Activated CD8-positive, alpha-beta T cell treated with anti-CD3 and anti-CD28 coated beads for 36 hours (primary cell): ENCODE data around the gene SH3BP4. TPM values are rescaled to one million over a fixed set of nuclear protein-coding genes. Genes with fewer than 3 reads are reported as not detected.
A peak's percentile ranks its signal among the peaks of the same experiment; 100 is the strongest.

Experiments
- ATAC-seq: fragments of 200-7000 bp; cut with Tn5 transposase; one replicate; pipeline ENCODE4 v1.10.0; 2021; ENCODE audit warnings: mild to moderate bottlenecking, moderate library complexity
- CTCF ChIA-PET: fragments of 350-600 bp; sonication (Branson Sonifier 250); formaldehyde crosslinking; loops from one replicate; lab custom pipeline; 2021; ENCODE audit warnings: antibody characterized with exemption; lab: Charles Lee
- POLR2A ChIA-PET: fragments of 350-600 bp; sonication (Branson Sonifier 250); formaldehyde crosslinking; loops from one replicate; lab custom pipeline; 2021; ENCODE audit warnings: antibody characterized with exemption; lab: Charles Lee
- DNase-seq: peaks from one replicate; pipeline ENCODE4 v3.0.0-alpha.2; 2020
- H3K27ac Mint-ChIP-seq: one replicate; pipeline ENCODE4 v1.8.0; 2021; ENCODE audit warnings: mild to moderate bottlenecking, mixed read lengths
- H3K27me3 Mint-ChIP-seq: one replicate; pipeline ENCODE4 v1.8.0; 2021; ENCODE audit warnings: mixed read lengths
- H3K36me3 Mint-ChIP-seq: one replicate; pipeline ENCODE4 v1.8.0; 2021; ENCODE audit warnings: low read depth, mixed read lengths
- H3K4me1 Mint-ChIP-seq: one replicate; pipeline ENCODE4 v1.8.0; 2021; ENCODE audit warnings: low read depth, mixed read lengths
- H3K4me3 Mint-ChIP-seq: one replicate; pipeline ENCODE4 v1.8.0; 2021; ENCODE audit warnings: mild to moderate bottlenecking, moderate library complexity, mixed read lengths
- H3K9me3 Mint-ChIP-seq: one replicate; pipeline ENCODE4 v1.8.0; 2021; ENCODE audit warnings: mixed read lengths
- intact Hi-C: fragments of 100-400 bp; cut with micrococcal nuclease; formaldehyde crosslinking; loops from one replicate; pipeline ENCODE4 v1.10.0; 2022
- total RNA-seq, 2 experiments: library from RNA; stranded (reverse); gene quantifications; one replicate each; pipeline ENCODE4 v1.2.3, GENCODE V29; 2021
- TF ChIP-seq, protein P1 (sequence below): fragments of 200-600 bp; IDR thresholded peaks from one replicate; pipeline ENCODE4 v1.8.0; 2022; ENCODE audit warnings: antibody characterized with exemption, mild to moderate bottlenecking

The SH3BP4 gene
- total RNA-seq, 2 experiments from 2014 or later: 0.14 to 0.54 TPM

DNA sequence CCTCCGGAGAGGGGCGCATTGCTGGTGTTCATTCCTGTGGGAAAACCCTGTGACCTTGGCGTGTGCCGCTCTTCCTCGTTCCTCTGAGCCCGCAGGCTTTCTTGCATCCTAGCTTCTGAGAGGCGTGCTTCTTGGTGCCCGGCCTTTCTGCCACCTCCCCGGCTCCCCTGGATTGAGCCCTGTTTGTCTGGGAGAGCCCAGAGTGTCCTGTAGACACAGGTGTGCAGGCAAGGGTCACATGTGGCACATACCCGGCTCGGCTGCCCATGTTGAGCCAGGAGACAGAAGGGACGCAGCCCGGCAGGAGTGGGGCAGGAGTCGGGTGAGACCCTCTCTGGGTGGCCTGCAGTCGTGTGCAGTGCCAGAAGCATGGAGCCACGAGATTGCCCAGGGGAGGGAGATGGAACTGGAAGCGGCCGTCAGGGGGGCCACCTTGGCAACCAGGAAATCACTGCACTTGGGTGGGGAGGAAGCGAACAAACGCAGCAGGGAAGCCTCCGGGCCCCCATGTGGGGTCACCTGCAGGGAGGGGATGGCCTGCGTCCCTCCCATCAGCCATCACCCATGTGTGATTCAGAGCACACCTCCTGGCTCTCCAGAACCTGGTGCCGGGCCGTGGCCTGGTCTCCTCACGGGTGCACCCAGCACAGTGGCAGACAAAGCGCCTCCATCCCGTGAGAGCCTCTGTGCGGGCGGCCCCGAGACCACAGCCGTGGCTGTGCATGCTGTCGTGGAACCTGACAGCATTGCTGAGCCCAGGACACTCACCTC, 92.9 kb downstream of the SH3BP4 start:
- peaks cover 9% of the 10 kb centered on the region for H3K4me1 Mint-ChIP-seq
- no peak for ATAC-seq
- ChIA-PET POLR2A (no interaction called here), CTCF (no interaction called here)
- TF ChIP-seq, protein P1, sequence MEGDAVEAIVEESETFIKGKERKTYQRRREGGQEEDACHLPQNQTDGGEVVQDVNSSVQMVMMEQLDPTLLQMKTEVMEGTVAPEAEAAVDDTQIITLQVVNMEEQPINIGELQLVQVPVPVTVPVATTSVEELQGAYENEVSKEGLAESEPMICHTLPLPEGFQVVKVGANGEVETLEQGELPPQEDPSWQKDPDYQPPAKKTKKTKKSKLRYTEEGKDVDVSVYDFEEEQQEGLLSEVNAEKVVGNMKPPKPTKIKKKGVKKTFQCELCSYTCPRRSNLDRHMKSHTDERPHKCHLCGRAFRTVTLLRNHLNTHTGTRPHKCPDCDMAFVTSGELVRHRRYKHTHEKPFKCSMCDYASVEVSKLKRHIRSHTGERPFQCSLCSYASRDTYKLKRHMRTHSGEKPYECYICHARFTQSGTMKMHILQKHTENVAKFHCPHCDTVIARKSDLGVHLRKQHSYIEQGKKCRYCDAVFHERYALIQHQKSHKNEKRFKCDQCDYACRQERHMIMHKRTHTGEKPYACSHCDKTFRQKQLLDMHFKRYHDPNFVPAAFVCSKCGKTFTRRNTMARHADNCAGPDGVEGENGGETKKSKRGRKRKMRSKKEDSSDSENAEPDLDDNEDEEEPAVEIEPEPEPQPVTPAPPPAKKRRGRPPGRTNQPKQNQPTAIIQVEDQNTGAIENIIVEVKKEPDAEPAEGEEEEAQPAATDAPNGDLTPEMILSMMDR: no peak
- DNase-seq: peak; percentile 7
- H3K27me3 Mint-ChIP-seq: peaks cover 3% of the 10 kb centered on the region
- H3K9me3 Mint-ChIP-seq: no peaks in the 10 kb centered on the region
- no peak overlapping the region for H3K4me3 Mint-ChIP-seq
- H3K36me3 Mint-ChIP-seq: no peaks in the 10 kb centered on the region
- H3K27ac Mint-ChIP-seq: no peak overlapping the region
- intact Hi-C loops: no loop called here

DNA sequence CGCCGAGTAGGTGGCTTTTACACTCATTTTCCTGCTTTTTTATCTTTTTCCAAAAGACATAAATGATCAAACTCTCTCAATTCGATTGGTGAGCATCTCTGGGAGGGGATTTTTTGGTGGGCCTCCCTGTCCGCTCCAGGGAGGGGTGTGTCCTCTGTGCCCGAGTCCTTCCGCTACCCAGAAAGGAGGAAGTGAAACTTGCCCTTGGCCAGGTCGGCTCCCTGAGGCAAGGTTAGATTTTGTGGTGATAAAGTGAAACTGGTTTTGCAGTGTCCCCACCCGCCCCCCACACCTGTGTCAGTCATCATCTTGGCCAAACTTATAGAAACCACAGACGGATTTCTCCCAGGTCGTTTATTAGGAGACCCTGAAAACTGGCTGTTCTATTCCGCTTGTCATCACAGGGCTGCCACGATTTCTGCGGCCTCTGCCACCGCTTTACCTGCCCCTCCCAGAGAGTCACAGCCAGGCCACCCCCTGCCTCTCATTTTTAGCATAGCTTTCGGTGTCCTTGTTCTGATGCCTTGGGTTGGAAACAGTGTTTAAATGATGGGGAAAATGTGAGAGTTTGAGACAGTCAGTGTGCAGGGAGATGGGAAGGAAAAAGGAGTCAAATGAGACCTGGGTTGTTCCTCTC, 93.6 kb downstream of the SH3BP4 start:
- Mint-ChIP-seq H3K27ac (no peak overlapping the region), H3K27me3 (peaks cover 3% of the 10 kb centered on the region), H3K36me3 (no peaks in the 10 kb centered on the region), H3K9me3 (no peaks in the 10 kb centered on the region), H3K4me1 (peaks cover 9% of the 10 kb centered on the region), H3K4me3 (no peak overlapping the region)
- CTCF ChIA-PET: no interaction called here
- peak; percentile 49 for ATAC-seq
- POLR2A ChIA-PET: no interaction called here
- DNase-seq: peak; percentile 5
- intact Hi-C loops: no loop called here
- TF ChIP-seq, protein P1: no peak

- Mint-ChIP-seq H3K4me3 (no peak overlapping the region), H3K36me3 (no peaks in the 10 kb centered on the region), H3K27ac (no peak overlapping the region), H3K27me3 (peaks cover 3% of the 10 kb centered on the region), H3K4me1 (peaks cover 9% of the 10 kb centered on the region), H3K9me3 (no peaks in the 10 kb centered on the region)
- intact Hi-C loops: no loop called here
- ChIA-PET POLR2A (no interaction called here), CTCF (no interaction called here)
- DNase-seq (no peak), ATAC-seq (no peak)
- TF ChIP-seq, protein P1: no peak
Observed at GRCh38 chr2:235045973-235046343, 94.1 kb downstream of the SH3BP4 start.

DNA sequence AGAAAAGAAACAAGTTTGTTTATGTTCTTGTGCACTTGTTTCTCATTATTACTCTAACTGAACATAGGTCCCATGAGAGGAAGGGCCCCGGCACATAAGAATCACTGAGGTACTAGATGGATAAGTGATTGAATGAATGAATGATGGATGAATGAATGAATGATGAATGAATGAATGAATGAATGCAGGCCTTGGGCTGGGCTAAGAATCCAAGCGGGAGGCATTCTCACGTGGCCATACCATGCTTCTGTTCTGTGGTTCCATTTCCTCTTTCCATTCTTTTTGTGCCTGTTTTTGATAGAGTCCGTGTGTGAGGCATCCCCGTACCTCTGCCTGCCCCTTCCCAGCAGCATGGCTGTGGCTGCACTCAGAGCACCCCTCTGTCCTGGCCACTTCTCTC, 94.8 kb downstream of the SH3BP4 start:
- TF ChIP-seq, protein P1: no peak

More for the DNA sequence above, 94.8 kb downstream of the SH3BP4 start:
- H3K36me3 Mint-ChIP-seq: no peaks in the 10 kb centered on the region
- ChIA-PET POLR2A (no interaction called here), CTCF (no interaction called here)
- DNase-seq: no peak
- ATAC-seq: no peak
- no peak overlapping the region for H3K4me3 Mint-ChIP-seq
- H3K9me3 Mint-ChIP-seq: no peaks in the 10 kb centered on the region
- H3K27me3 Mint-ChIP-seq: peaks cover 3% of the 10 kb centered on the region
- H3K4me1 Mint-ChIP-seq: peaks cover 9% of the 10 kb centered on the region
- no peak overlapping the region for H3K27ac Mint-ChIP-seq
- intact Hi-C loops: no loop called here
